ENCODE results near the gene CADM3.

CADM3 gene

DNA sequence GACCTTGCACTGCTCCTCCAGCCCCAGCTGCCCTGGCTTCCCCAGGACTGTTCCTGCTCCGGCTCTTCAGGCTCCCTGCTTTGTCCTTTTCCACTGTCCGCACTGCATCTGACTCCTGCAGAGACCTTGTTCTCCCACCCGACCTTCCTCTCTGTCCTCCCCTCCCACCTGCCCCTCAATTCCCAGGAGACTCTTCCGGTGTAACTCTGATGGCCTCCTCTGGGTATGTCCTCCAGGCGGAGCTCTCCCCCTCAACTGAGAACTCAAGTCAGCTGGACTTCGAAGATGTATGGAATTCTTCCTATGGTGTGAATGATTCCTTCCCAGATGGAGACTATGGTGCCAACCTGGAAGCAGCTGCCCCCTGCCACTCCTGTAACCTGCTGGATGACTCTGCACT is 33.8 kb downstream of the CADM3 start:
- DNase-seq: no peak

DNA sequence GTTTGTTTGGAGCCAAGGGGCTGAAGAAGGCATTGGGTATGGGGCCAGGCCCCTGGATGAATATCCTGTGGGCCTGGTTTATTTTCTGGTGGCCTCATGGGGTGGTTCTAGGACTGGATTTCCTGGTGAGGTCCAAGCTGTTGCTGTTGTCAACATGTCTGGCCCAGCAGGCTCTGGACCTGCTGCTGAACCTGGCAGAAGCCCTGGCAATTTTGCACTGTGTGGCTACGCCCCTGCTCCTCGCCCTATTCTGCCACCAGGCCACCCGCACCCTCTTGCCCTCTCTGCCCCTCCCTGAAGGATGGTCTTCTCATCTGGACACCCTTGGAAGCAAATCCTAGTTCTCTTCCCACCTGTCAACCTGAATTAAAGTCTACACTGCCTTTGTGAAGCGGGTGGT is 34.7 kb downstream of the CADM3 start:
- DNase-seq: no peak

DNA sequence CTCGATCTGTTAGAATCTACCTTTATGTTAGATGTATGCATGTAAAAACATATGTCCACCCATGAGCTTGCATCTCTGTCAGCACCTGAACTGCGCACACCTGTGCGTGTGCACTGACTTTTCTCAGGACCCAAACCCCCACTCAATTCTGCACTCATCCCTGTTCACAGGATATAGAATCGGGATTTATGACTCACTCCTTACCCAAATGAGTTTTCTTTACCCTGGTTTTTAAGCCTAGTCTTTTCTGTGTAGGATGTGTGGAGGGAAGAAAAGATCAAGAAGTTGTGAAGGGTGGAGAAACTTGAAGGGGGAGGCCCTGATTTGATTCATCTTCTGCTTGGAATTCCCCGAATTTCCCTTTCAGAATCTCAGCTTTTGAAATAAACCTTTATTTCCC is 35.7 kb downstream of the CADM3 start:
- no peak for DNase-seq

DNA sequence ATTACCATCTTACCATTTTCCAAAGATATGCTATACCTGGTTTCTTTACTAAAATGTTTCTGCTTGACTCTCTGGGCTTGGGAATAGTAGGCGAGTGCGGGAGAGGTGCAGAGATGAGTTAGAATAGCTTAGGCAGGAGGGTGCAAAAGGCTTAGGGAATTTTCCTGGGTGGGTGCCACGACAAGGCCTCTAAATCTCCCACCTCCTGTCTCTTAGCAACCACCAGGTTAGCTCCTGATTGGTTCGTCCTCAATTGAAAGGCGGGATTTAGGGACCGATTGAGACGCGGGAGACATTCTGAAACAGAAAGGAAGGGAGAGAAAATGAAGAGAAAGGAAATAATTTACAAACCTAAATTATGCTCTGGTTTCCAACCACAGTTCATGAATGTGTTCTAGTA is 36.4 kb downstream of the CADM3 start:
- DNase-seq: peak in 12 of 51 donors; percentile 7 to 62 (median 16)

DNA sequence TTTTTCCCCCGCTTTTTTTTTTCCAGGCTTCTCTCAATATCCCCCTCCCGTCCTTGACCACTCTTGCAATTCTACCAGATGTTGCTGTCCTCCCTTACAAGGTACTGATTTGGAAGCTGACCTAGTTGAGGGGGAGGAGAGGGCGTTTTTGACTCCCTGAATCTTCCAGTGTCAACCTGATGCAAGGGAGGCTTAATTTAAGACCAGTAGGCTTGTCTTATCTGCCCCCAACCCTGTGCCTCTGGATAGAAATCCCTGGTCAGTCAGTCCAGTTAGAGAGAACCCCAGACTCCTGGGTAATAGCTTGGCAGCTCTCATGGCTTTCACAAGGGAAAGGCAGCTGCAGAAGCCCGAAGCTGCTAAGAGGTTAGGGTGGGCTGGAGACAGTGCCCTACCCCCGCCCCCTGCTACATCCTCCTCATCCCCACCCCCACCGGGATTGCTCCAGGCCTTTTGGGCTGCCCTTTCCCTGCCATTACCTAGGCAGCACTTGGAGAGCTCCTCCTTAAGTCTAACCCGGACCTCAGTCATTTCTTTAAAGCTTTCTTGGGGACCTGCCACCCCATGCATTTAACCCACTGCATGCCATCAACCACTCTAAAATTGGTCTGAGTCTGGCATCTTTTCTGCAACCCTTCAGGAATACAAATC is 36.9 kb downstream of the CADM3 start:
- DNase-seq: no peak

DNA sequence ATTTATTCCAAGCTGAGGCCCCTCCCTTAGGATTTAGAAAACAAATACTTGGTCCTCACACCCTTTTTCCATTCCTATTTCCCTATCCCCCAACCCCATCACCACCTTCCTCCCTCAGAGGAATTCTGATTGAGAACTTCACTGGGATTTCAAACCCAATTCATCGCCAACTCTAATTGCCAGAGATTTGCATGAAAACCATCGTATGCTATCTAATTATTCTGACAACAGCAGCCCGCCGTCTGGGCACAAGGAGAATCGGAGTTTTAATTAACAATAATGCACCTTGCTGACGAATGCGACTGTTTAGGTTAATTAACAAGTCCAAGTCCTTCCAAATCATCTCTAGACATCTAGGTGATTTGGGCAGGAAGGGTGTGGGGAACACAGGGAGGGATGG is 37.6 kb downstream of the CADM3 start:
- no peak for DNase-seq

DNA sequence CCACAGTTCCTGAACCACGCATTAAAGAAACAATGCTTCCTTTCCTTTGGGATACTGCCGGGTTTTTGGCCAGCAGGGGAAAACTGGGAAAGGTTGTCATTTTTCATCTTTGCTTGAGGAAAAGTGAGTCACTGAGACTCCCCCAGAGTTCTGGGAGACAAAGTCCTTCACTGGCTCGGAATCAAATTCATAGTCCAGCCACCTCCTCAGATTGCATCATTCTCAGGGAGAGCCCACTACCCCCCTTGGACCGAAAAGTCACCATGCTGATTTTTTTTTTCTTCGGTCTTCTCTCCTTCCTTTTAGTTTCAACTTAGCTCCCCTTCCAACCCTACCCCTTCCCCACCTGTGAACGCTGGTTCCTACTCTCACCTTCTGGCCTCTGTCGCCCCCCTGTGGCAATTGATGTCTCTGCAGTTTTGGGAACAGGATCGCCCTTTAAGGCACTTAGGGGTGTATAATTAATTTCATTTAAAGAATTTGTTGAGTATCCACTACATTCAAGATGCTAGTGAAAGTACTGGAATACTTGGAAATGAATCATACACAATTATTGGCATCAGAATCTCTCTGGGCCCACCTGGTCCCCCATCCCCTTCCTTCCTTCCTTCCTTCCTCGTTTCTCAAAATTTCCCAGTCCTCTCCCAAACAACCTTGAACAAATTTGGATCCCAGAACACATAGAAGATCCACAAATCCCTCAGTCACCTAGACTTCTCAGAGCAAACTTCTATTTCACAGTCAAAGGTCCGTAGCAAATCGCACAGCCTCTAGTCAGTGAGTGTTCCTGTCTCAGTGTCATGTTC is 40.1 kb downstream of the CADM3 start:
- peak in 22 of 51 donors; percentile 9 to 64 (median 27) for DNase-seq

DNA sequence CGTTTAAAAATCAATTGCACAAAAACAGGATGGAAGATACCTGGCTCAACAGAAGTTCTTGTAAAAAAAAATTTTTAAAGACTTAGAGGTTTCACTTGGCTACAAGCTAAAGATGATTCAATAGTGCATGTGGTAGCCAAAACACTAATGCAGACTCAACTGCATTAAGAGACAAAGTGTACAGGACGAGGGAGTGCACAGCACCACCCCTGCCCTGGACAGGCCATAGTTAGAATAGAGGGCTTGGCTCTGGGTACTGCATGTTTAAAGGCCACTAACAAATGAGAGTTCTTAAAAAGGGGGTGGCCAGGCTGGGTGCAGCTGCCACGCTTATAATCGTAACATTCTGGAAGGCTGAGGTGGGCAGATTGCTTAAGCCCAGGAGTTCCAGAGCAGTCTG is 41.2 kb downstream of the CADM3 start:
- no peak for DNase-seq

DNA sequence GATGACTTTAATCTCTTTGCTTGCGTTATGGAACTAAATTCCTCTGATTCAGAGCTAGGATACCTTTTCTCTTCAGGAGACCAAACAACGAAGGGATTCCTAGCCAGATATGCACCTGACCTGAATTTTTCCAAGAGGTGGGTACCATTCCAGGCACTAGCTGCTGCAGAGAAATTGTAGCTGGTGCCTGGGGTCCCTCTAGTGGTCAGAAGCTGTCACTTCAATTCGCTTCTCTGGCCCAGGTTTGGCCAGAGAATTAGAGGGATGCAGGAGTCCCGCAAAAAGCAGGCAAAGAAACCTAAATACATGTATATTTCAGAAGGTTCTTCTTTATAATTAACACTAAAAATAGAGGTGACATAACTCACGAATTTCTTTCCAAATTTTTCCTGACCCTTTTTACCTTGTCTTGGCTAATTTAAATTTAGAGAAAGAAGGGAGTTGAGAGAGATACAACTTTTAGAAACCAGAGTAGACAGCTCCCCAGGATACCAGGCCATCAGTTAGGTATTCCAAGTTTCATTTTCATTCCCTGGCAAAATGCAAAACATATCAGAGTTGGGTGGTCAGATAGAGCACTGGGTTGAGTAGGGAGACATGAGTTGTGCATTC is 42.8 kb downstream of the CADM3 start:
- peak in 22 of 51 donors; percentile 7 to 59 (median 27) for DNase-seq

DNA sequence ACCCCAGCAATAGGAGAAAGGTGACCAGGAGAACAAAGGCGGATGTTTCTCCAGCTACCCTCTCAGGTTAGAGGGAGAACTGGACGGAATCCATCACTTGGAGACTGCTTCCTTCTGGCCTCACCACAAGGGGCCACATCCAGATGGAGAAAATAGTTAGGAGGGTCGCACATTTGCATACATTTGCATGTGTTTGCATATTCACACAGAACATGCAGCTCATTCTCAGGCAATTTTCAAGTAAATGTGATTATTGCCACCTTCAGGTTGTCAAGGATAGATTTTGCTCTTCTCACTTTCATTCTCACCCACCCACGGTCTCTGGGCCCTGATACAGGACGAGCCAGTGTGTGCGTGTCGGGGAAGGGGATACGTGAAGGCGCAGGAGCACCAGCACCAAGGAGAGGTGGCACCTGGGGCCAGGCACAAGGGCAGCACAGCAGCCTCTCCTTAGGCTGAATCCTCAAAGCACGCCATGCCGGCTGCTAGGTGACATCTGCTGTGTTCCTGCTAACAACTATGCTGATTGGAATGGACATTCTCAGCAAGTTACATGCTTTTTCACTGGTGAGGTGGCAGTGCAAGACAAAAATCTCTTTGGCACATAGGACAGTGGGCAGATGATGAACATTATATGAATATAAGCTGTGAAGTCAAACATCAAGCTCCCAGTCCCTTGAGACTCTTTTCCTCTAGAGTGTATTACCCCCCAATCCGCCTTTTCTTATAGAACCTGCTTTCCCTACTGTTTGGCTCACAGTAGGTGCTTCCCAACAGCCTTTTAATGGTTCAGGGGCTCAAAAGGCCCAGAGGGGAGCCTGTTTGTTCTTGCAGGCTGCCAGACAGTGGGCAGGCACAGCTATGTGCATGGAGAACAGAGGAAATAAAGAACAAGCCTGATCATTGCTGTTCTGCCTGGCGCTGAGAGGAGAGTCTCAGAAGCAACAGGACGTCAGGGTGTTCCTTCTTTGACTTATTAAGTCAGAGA is 47.5 kb downstream of the CADM3 start:
- no peak for DNase-seq

DNA sequence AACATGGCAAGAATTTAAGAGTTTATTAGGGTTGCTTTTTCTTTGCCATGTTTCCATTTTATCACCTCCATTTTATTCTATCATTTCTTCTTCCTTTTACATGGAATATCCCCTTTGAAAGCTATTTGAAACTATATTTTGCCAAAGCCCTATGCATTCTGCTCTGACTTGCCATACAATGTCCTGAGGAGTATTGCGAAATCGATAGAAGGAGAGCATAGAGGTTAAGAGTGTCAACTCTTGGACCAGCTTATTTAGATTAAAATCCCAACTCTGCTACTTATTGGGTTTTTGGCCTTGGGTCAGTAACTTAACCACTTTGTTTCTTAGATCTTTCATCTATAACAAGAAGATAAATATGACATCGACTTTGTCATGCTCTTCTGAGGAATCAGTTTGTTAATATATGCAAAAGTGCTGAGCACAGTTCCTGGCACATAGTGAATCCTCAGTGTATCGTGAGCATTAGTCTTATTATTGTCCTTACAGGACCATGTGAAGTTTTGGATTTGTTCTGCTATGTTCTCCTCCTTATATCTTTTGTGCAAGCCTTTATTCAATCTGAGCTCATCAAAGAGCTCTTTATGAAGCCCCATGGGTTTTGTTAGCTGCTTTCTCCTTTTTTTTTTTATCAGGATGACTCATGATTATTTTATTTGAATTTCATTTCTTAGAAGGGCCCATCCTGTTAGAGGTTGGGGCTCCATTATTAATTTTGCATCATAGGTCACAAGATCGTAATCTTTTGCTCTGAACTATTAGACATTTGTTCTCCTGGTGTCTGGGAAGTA is 50.9 kb downstream of the CADM3 start:
- no peak for DNase-seq

DNA sequence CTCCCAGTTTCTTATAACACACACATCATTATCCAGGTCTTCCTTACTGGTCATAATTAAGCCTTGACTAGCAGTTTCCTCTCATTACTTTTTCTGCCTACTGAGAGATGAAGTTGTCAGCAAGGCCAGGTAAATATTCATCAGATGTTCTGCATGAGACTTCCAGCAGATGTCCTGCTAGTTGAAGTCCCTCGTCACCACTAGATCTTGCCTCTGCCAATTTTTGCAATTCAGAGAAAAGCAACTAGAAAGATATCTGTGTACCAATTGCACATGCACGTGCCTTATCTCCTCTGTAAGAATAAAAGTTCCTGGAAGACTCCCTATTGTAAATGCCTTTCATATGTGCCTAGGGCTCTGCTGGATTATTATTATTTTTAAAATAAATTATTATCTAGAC is 51.6 kb downstream of the CADM3 start:
- no peak for DNase-seq

DNA sequence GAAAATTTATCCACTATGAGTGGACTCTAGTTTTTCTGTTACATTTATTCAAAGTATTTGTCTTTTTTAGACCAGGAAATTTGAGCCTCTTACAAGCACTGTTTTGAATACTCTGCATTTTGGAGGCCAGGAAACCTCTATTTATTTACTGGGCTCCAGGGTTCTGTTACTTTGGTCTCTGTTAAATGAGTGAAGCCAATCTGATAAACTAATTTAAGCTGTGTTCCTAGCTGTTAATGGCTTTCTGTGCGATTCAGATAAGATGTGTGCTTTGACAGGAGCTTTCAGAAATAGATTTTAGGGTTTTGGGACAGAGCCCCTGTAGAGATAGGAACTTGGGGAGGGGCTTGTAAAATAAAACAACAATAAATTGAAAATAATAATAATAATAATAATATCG is 57.1 kb downstream of the CADM3 start:
- no peak for DNase-seq

DNA sequence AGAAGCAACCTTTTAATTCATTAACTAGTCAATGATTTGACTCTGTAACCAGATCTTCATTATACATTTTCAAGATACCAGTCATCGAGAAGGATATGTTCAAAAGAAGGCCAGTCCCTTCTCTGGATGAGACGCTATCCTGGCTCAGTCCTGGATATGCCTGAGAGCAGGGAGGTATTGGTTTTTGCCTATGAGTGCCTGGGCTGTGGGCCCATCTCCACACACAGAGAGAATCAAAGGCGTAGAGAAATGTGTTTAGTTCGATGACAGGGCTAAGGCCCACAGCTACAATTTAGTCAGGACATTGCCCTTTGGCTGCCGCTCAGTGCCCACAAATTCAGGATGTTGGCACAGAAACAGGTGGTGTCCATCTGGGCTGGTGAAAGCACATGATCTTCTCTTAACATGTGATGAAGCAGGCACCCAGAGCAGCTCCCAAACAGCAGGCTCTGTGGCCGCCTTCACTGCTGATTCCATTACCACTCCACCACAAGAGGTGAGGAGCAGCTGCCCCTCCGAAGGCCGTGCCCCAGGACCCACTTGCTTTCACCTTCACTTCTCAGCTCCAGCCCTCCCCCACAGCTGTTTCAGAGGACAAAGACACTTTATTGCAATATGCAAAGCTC is 58.0 kb downstream of the CADM3 start:
- no peak for DNase-seq

DNA sequence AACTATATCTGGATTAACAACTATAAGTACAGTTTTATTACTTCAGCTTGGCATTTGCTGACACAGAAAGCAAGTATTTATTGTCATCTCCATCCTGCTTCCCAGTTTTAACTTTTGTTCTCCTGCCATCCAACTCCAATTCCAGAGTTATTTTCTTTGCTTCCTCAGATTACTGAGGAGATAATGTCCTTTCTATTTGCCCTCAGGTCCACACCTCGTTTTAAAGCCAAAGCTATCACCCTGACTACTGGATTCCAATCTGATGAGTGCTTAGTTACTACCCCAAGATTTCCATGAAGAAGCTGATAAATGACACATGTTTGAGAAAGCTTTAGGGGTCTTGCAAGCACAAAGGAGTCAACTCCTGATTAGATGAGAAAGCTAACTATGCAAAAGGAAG is 58.5 kb downstream of the CADM3 start:
- no peak for DNase-seq

DNA sequence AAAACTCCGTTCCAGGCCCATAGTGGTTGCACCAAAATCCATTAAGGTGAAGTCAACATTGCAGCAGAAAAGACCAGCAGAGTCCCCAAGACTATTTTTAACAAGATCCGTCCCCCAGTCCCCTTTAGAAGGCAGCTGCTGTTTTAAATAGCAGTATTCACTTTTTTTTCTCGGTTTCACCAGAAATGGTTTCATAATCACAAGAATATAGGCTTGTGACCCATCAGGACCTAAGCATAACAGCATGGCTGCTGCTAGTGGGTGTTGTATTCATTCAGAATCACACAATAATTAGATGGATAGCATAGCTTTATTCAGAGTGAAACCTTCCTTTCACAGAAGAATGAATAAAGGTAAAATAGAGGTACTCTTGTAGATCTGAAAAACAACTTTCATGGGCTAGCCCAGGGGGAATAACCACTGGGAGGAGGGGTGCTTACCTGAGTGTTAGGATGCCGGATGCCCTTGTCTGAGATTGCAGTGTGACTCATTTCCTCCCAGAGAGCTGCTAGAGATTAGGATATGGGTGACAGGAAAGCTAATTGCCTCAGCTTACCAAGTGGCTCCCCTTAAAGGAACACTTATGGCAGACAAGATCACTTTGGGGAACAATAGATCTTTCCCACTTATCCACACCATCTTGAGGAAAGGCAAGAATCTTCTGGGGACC is 68.3 kb downstream of the CADM3 start:
- DNase-seq: no peak

DNA sequence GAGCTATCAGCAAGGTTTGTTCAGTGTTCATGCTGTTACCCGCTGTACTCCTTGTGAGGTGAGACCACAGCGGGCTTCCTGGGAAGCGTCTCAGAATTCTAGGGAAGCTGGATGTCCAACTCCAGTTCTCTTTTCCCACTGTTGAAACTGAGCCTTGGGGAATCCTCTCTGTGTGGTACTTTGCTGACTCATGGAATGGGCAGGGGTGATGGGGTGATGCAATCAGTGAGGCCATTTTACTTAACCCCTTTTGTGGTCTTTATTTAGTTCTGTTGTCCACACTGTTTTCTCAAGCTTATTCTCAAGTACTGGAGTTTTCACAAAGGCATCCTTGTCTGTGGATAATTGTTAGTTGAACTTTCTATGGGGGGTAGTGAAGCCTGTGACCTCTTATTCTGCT is 75.9 kb downstream of the CADM3 start:
- no peak for DNase-seq

DNA sequence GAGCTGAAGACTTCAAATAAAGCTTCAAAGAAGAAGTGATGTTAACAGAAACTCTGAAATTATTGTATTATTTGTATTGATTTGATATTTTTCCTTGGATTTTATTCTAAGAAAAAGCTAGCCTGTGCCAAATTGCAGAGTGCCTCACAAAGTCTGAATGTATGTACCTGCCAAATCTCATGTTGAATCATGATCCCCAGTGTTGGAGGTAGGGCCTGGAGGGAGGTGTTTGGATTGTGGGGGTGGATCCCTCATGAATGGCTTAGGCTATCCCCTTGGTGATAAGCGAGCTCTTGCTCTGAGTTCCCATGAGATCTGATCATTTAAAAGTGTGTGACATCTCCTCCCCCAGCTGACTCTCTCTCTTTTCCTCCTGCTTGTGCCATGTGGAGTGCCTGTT is 76.9 kb downstream of the CADM3 start:
- DNase-seq: no peak

DNA sequence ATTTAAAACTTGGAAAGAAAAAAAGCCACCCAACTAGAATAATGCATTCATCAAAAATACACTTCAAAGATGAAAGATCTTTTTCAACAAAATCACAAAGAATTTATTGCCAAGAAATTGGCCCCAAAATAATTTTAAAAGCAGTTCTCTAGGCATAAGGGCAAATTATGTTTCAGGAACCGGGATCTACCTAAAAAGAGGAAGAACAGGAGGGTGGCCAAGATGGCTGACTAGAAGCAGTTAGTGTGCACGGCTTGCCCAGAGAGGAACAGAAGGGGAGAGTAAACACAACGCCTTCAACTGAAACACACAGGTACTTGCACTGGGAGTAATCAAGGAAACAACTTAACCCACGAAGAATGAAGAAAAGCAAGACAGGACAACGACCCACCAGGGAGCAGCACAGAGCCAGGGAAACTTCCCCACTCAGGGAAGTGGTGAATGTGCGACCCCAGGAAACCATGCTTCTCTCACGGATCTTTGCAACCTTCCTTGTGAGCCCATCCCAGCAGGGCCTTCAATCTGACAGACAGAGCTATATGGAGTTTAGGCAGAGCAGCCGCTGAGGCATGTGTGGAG is 79.3 kb downstream of the CADM3 start:
- DNase-seq: no peak
